Medulla oblongata (tissue), 1 donor: ENCODE measurements around the gene PAF1.
"Not testable (repeated sequence)": the region's sequence is repeated elsewhere in the genome, so short reads cannot be mapped to it uniquely, and the experiment has no call there.

Experiments used
- DNase-seq: peaks from one replicate; pipeline ENCODE4 v3.0.0-alpha.2; 2015; ENCODE audit errors: extremely low spot score

The PAF1 gene

DNA sequence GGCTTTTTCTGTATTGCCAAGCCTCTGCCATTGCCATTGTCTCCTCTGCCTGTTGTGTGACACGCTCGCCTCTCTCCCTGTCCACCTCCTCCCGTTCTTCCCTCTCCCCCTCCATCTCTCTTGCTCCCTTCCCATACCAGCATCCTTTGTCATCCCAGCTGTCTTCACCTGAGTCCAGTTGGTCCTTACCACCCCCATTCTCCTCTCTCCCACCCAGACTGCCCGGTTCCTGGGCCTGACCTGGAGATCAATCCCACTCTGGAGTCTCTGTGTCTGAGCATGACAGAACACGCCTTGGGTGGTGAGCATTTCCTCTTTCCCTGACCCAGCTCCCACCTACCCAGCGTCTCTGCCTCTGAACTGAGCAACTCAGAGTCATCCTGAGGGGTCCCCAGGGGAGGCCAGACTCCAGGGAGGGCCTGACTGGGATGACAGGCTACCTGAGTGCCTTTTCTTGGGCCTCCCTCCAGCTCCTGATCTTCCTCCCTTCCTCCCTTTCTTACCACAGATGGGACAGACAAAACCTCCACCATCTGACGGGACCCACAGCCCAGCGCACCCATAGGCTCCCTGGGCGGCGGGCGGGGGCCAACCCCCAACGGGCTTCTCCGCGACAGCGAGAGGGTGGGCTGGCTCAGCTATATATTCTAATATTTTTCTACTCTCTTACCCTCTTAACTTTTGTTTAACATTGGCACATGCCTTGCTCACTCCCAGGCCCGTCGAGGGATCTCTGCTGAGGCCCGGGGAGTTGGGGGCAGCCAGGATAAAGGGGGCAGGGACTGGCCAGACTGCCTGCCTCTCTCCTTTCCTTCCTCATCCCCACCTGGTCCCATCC is 7.7 kb downstream of the PAF1 start:
- DNase-seq = no peak

DNA sequence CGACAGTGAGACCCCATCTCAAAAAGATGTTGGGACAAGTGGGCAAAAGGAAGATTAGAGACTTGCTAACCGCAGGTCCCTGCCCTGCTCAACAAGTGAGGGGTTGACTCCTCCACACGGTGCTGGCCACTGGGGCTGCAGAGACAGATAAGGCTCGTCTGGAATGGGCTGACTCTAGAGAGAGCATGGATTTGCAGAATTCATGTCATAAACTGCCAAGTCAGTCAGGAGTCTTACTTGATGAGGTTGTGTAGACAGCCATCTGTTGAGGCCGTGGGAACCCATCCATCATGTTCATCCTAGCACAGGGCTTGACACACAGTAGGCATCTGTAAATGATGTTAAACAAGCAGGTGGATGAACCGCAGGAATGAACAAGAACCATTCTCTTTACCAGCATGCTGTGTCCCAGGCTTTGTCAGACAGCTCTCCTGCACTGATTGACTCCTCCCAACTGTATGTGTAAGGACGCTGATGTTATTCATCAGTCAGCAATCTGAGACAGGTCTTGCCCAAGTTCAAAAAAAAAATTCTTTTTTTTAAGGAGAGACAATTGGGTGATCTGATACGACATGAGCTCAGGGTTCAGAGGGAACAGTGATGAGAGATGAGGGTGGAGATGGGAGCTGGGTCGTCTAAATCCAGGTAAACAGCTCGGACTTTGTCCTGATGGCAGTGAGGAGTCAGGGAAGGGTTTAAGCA is 8.8 kb downstream of the PAF1 start:
- DNase-seq = no peak

DNA sequence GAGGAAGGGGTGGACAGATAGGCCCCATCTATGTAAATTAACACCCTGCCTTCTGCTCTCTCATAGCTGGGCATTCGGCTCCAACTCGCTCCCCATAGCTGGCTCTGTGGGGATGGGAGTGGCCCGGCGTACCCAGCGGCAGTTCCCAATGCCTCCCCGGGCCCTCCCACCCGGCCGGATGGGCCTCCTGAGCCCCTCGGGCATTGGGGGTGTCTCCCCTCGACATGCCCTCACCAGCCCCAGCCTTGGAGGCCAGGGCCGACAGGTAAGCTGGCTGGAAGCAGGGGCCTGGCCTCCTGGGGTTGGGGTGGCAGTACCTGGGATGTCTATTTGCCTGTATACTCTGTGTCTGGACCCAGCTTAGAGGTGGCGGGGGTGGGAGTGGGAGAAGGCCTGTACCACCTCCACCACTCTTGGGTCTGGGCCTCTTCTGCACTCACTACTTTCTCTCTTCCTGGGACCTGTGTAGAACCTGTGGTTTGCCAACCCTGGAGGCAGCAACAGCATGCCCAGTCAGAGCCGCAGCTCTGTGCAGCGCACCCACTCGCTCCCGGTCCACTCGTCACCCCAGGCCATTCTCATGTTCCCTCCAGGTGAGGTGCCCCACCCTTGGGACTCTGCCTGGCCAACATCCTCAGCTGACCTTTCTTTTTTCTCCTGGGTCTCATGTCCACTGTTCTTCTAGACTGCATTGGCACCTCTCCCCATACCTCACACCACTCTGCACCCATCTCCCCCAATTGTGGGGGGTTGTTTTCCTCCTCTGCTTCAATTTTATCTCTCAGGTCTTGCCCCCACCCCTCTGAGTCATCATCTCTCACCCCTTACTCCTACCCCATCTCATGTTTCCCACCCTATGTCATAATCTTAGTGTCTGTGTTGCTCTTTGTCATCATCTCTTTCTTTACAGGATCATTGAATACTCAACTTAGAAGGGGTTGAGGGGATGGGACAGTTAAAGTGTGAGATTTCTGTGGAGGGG is 10.1 kb downstream of the PAF1 start:
- no peak for DNase-seq

DNA sequence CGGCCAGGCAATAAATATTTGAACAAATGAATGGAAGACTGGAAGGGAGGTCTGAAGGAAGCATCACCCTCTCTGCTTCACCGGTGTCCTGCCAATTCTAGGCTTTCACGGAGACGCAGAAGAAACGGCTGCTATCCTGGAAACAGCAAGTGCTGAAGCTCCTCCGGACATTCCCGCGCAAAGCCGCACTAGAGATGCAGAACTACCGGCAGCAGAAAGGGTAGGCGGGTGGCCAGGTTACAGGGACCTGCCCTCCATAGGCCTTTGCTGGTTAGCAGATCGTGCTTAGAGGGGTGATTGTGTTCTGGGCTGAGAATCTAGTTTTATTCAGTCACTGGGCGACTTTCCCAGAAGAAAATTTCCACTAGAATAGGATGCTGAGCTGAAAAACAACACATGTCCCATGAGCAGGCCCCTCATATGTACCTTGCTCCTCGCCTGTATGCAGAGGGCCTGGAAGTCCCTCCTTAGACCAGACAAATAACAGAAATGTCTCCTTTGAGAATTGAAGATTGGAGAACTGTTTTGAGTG is 11.0 kb downstream of the PAF1 start:
- peak; percentile 76 for DNase-seq

DNA sequence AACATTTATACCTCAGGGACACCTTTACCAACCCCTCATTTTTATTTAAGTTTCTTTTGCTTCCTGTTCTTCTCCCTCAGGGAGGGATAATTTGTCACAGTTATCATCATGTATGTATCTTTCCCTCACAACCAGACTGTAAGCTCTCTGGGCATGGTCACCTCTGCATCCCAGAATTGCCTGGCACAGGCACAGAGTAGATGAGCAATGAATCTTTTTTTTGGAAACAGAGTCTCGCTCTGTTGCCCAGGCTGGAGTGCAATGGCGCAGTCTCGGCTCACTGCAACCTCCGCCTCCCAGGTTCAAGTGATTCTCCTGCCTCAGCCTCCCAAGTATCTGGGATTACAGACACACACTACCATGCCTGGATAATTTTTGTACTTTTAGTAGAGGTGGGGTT is 11.5 kb downstream of the PAF1 start:
- DNase-seq = not testable (repeated sequence)

DNA sequence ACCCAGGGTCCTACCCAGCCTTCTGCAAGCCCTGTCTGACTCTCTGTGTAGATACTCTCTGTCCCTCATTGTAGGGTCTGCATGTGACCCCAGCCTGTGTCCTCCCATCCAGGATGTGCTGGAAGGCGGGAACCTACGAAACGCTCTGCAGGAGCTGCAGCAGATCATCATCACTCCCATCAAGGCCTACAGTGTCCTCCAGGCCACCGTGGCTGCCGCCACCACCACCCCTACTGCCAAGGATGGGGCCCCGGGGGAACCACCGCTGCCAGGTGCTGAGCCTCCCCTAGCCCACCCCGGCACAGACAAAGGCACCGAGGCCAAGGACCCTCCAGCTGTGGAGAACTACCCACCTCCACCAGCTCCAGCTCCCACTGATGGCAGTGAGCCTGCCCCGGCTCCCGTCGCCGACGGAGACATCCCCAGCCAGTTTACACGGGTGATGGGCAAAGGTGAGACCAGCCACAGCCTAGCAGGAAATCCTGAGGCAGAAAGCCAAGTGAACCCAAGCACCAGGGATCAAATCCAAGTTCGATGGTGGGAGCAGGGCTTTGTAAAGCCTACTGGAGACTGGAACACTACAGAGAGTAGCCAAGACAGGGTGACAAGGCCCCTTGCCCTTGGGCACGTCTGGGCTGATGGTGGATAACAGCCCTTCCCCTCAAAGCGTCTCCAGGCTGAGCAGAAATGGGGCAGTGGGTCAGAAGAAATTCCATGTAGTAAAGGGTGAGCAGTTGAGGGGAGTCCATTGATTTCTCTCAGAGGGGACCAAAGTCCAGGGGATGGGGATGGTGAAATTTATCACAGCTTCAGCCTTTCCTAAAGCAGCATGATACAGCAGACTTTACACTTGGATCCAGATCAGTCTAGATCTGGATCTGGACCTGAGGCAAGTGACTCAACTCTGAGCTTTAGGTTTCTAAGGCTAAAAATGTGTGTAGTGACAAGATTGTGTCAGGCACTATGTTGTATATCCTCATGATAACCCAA is 13.2 kb downstream of the PAF1 start:
- no peak for DNase-seq

DNA sequence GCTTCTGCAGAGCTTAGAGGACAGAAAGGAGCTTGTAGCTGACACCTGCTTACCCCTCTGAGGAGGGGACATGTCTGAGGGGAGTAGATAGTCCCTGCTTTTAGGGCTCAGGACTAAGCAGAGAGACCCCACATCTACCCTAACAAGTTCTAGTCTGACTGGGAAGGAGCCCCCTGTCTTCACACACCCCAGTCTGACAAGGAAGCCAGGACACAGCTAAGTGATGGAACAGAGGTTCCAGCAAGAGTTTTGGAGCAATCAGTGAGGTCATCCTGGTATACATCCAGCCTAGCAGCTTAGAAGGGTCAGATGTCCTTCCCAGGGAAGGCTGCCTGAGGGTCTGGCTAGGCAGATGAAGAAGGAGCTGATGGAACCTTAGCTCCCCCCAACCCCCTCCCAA is 15.0 kb downstream of the PAF1 start:
- no peak for DNase-seq

DNA sequence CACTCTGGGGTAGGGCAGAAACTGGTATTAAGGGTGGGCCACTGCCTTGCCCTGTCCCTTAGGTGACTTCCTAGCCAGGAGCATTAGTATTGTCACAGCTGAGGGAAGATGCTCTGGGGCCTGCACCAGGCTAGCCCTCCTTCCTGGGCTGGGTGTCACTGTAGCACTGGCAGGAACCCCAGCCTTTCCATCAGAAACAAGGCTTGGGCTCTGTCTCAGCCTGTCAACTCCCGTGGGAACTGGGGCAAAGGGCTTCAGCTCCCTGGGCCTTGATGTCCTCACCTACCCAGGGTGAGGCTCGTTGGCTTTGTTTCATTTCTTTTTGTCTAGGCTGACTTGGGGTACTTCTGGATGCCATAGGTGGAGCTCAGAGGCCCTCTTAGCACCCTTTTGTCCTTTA is 18.0 kb downstream of the PAF1 start:
- DNase-seq = no peak

DNA sequence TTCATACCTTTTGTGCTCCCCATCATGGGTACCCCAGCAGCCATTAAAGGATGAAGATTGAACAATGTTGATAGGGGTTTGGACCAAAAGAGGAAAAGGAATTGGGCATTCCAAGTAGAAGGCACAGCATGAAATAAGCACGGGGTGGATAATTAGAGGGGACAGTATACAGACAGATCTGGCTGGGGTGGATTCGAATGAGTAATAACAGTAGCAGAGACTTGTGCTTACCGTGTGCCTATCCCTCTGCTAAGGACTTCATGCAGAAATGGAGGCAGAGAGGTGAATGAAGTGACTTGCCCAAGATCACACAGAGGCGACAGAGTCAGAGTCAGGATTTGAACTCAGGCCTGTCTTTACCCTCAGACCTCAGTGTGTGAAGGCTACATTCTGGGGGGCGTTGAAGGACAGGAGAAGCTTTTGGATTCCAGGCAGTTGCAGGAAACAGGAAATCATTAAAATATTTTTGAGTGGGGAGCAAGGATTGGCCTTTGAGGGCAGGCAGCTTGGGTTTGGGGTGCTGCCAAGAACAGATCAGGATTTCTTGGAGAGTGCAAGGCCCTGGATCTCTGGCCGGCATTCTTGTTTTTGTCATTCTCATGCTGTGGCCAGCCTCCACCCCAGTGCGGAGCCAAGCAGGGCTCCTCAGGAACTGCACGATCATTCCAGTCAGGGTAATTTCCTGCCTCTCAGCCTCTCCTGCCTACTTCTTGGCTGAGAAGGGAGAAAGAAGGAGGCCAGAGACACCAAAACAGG is 18.7 kb downstream of the PAF1 start:
- peak; percentile 77 for DNase-seq

DNA sequence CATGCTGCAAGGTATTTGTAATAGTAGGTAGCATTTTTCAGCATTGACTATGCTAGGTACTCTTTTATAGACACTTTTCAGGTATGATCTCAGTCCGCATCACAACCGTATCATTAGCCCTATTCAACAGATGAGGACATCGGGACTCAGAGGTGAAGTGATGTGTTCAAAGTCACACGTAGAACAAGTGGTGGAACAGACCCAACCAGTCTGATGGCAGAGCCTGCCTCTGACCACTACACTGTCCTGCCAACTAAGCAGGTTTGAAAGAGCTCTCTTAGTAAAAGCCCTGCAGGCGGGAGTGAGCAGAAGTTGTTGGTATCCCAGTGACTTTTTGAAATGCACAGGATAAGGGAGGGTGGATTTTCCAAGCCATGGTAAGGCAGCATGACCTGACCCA is 20.2 kb downstream of the PAF1 start:
- DNase-seq = no peak

DNA sequence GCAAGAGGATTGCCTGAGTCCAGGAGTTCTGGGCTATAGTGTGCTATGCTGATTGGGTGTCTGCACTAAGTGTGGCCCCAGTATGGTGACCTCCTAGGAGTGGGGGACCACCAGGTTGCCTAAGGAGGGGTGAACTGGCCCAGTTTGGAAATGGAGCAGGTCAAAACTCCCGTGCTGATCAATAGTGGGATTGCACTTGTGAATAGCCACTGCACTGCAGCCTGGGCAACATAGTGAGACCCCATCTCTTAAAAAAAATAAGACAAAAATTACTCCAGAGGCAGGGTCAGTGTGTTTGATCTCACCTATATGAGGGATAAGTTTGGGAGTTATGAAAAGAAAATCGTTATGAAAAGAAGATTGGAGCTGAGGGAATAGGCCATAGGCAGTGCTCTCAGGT is 21.7 kb downstream of the PAF1 start:
- no peak for DNase-seq

DNA sequence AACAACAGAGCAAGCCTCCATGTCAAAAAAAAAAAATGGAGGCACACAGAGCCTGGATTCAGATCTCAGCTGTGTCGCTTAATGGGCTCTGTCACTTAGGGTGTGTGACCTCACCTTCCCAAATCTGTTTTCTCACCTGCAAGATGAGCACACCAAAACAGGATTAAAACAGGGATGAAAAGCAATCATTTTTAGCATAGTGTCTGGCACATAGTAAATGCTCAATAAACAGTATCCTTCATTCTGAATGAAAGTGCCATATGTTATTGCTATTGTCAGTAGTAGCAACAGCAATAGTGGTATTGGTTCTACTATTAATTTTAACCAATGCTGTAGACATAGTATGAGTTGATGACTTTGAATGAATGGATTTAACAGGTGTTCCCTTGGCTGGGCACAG is 25.4 kb downstream of the PAF1 start:
- no peak for DNase-seq

DNA sequence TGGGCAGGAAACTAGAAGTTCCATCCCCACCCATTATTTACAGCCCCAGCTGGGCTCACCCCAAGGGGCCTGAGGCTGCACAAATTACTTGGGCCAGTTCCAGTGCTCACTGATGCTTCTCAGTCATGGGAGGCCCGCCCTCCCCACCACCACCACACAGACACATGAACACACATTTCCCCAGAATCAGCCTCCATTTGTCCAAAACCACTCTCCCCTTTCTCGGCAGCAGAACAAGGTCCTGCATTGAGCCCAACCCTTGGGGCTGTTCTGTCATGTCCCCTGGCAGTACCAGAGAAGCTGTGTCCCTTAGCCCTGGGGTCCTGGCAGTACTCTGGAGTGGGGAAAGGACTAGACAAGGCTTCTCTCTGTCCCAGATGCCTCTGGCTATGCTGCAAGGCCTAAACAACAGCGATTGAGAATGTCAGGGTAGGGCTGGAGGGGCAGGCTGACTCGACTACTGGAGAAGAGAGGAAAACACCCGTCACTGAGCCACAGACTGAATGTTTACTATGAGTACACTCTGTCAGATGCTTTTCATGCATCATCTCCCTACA is 26.9 kb downstream of the PAF1 start:
- peak; percentile 96 for DNase-seq

DNA sequence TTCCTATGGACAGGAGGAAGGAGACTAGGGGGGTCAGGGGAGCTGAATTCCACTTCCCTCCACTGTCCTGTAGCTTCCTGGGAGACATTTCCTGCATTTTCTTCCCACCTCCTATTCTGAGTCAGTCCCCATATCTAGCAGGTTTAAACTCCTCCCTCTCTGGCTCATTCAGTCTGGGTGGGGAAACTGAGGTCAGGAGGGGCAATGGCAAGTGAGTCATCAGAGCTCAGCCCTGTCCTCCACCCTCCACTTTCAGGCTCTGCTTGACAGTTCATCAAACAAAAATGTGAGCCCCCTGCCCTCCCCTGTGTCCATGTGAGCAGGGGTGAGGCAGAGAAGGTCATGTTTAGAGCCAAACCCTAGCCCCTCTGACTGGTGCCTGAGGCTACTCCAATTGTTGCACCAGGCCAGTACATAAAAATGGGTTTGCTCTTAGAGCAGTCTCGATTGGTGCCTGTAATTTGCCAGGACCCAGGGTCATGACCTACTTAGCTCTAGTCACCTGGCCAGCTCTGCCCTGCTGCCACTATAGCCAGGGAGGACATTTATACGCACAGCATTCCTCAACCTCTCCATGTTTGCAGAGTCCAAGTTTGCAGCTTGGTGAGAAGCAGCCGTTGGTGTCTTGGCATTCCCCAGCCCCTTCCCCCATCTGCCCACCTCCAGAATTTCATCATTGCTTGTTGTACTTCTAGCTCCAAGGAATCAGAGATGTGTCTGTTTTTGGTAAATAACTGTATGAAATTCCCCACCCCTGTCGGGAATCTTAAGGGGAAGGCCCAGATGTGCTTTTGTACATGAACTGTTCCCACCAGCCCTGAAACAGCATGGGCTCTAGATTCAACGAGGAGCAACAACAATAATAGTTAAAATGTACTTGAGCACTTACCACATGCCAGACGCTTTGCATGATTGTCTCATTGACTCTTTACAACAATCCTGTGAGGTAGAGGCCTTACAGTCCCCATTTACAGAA is 27.9 kb downstream of the PAF1 start:
- DNase-seq = no peak

DNA sequence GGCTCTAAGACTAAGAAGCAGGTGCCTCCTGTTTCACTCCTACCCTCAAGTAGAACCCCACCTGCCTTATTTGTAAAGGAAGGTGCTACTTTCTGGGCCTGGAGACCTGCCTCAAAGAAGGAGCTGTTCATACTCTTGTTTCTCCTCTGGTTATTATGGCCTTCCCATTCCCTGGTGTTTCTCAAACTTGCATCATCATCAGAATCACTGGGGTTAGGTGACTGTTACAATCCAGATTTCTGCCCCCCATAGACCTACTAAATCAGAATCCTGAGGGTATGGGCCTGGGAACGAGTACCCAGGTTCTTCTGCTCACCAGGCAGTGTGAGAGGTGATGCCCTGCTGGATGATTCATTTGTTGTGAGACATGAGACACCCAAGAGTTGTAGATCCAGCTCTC is 30.3 kb downstream of the PAF1 start:
- DNase-seq = no peak

DNA sequence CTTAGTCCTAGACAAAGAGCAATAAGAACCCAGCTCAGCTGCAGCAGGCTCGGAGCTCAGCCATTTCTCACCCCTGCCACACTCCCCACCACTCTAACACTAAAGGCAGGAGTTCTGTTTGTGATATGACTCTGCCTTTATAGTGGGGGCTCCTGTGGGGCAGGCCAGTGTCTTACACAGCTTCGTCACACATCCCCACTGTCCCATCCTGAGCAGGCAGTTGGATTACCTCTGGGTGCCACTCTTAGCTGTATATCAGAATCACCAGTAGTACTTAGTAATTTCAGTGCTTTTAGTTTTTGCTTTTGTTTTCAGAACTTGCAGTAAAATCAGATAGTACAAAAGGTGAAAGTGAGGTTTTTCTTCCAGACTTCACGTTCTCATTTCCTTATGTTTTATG is 31.9 kb downstream of the PAF1 start:
- DNase-seq = no peak

DNA sequence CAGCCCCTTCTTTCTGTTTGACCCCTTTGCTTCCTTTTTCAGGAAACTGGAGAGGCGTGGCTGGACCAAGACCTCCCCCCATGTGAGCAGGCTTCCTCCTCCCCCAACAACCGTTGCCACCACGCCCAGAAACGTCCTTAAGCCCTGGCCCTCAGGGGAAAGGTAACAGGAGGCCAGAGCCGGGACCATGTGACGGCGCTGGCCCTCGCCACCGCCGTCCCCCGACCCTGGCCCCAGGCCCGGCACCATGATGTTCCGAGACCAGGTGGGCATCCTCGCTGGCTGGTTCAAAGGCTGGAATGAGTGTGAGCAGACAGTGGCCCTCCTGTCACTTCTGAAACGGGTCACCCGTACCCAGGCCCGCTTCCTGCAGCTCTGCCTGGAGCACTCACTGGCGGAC is 34.3 kb downstream of the PAF1 start:
- DNase-seq = no peak

DNA sequence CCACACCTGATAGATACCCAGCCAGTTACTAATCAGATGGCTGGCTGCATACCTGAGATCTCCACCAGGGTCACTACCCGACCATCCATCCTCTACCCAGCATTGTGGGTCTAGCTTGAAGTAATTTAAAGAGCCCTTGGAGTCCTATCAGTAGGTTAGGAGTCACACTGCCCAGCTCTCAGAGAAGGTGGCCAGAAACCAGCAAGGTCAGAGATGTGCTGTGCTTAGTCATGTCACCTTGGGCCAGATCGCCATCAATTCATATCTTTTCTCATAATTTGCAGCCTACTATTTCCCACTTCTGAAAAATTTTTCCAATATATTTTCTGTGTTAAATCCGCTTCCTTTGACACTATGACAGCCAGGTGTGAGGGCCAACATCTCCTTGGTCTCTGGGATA is 34.8 kb downstream of the PAF1 start:
- no peak for DNase-seq
